H9 (cell line): ENCODE measurements around the gene STARD3. TPM values are rescaled to one million over a fixed set of nuclear protein-coding genes. Genes with fewer than 3 reads are reported as not detected.
A peak's percentile ranks its signal among the peaks of the same experiment; 100 is the strongest.

Experiments
- DNase-seq: peaks from one replicate; pipeline ENCODE4 v3.0.0-alpha.2; 2017
- H2AFZ ChIP-seq: one replicate; pipeline ENCODE4 v1.6.1; 2013; ENCODE audit warnings: mild to moderate bottlenecking, low read length, control low read depth, moderate library complexity
- H2AK5ac ChIP-seq: 2 replicates; pipeline ENCODE4 v1.6.1; 2013; ENCODE audit warnings: low read length, control low read depth, mixed read lengths; ENCODE audit not compliant: insufficient read length
- H2BK120ac ChIP-seq: one replicate; pipeline ENCODE4 v1.6.1; 2013; ENCODE audit warnings: low read depth, mild to moderate bottlenecking, low read length, control low read depth, inconsistent platforms; ENCODE audit not compliant: poor library complexity, severe bottlenecking
- H2BK12ac ChIP-seq: 2 replicates; pipeline ENCODE4 v1.6.1; 2013; ENCODE audit warnings: low read length, control low read depth, mixed read lengths, low read depth; ENCODE audit not compliant: insufficient read length
- H2BK15ac ChIP-seq: 2 replicates; pipeline ENCODE4 v1.6.1; 2013; ENCODE audit warnings: low read depth, low read length, control low read depth
- H2BK20ac ChIP-seq: one replicate; pipeline ENCODE4 v1.6.1; 2013; ENCODE audit warnings: low read depth, mild to moderate bottlenecking, low read length, control low read depth, inconsistent platforms; ENCODE audit not compliant: poor library complexity, severe bottlenecking
- H2BK5ac ChIP-seq: 2 replicates; pipeline ENCODE4 v1.6.1; 2013; ENCODE audit warnings: low read length, control low read depth, mixed read lengths; ENCODE audit not compliant: insufficient read length
- H3K14ac ChIP-seq: 2 replicates; pipeline ENCODE4 v1.6.1; 2013; ENCODE audit warnings: low read length, control low read depth; ENCODE audit not compliant: insufficient read depth
- H3K18ac ChIP-seq: 2 replicates; pipeline ENCODE4 v1.6.1; 2013; ENCODE audit warnings: low read depth, mild to moderate bottlenecking, mixed read lengths, low read length, control low read depth; ENCODE audit not compliant: insufficient read length
- H3K23ac ChIP-seq: 2 replicates; pipeline ENCODE4 v1.6.1; 2013; ENCODE audit warnings: low read length, control low read depth, mixed read lengths, low read depth; ENCODE audit not compliant: insufficient read length
- H3K23me2 ChIP-seq: 2 replicates; pipeline ENCODE4 v1.6.1; 2013; ENCODE audit warnings: low read depth, mild to moderate bottlenecking, mixed read lengths, low read length, control low read depth; ENCODE audit not compliant: insufficient read length, poor library complexity, severe bottlenecking
- H3K27ac ChIP-seq: 2 replicates; pipeline ENCODE4 v1.5.1; 2013; ENCODE audit warnings: low read length, control low read depth, mixed read lengths, low read depth; ENCODE audit not compliant: insufficient read length
- H3K27me3 ChIP-seq: 2 replicates; pipeline ENCODE4 v1.6.1; 2013; ENCODE audit warnings: low read length, control low read depth, inconsistent platforms; ENCODE audit not compliant: insufficient read depth
- H3K4ac ChIP-seq: 2 replicates; pipeline ENCODE4 v1.6.1; 2013; ENCODE audit warnings: low read depth, mild to moderate bottlenecking, control low read depth, inconsistent platforms, low read length, moderate library complexity
- H3K4me1 ChIP-seq: 2 replicates; pipeline ENCODE4 v1.6.1; 2013; ENCODE audit warnings: low read length, control low read depth, inconsistent platforms; ENCODE audit not compliant: insufficient read depth
- H3K4me2 ChIP-seq: 2 replicates; pipeline ENCODE4 v1.6.1; 2013; ENCODE audit warnings: low read length, control low read depth, mixed read lengths; ENCODE audit not compliant: insufficient read length, insufficient read depth
- H3K56ac ChIP-seq: 2 replicates; pipeline ENCODE4 v1.6.1; 2013; ENCODE audit warnings: low read depth, mild to moderate bottlenecking, mixed read lengths, low read length, control low read depth; ENCODE audit not compliant: insufficient read length
- H3K79me1 ChIP-seq: 2 replicates; pipeline ENCODE4 v1.6.1; 2013; ENCODE audit warnings: low read depth, mild to moderate bottlenecking, moderate library complexity, low read length, control low read depth, inconsistent platforms; ENCODE audit not compliant: insufficient read depth, poor library complexity, severe bottlenecking
- H3K79me2 ChIP-seq: 2 replicates; pipeline ENCODE4 v1.6.1; 2013; ENCODE audit warnings: low read length, control low read depth, inconsistent platforms; ENCODE audit not compliant: insufficient read depth
- H3K9ac ChIP-seq: 2 replicates; pipeline ENCODE4 v1.6.1; 2013; ENCODE audit warnings: low read length, control low read depth, mixed read lengths; ENCODE audit not compliant: insufficient read length; ENCODE audit errors: extremely low read depth
- H3K9me3 ChIP-seq: one replicate; pipeline ENCODE4 v1.6.1; 2013; ENCODE audit warnings: low read depth, low read length, inconsistent platforms; ENCODE audit not compliant: control insufficient read depth
- H3T11ph ChIP-seq: one replicate; pipeline ENCODE4 v1.6.1; 2013; ENCODE audit warnings: mild to moderate bottlenecking, low read length, control low read depth, inconsistent platforms
- H4K20me1 ChIP-seq: one replicate; pipeline ENCODE4 v1.6.1; 2013; ENCODE audit not compliant: control insufficient read depth, insufficient read length, insufficient read depth
- H4K5ac ChIP-seq: 2 replicates; pipeline ENCODE4 v1.6.1; 2013; ENCODE audit warnings: low read depth, mild to moderate bottlenecking, mixed read lengths, low read length, control low read depth; ENCODE audit not compliant: insufficient read length
- H4K8ac ChIP-seq: replicated peaks from 2 replicates; pipeline ENCODE4 v1.6.1; 2013; ENCODE audit warnings: low read length, control low read depth, mixed read lengths, low read depth; ENCODE audit not compliant: insufficient read length
- H4K91ac ChIP-seq: 2 replicates; pipeline ENCODE4 v1.6.1; 2013; ENCODE audit warnings: low read depth, mild to moderate bottlenecking, moderate library complexity, mixed read lengths, low read length, control low read depth; ENCODE audit not compliant: insufficient read length
- H3K27ac Mint-ChIP-seq, 3 experiments: 2 replicates in 2 of 3; 3 replicates in 1 of 3; pipeline ENCODE4 v1.8.0; 2020 to 2021; ENCODE audit warnings: mixed read lengths in 3 of 3, mild to moderate bottlenecking in 1 of 3, moderate library complexity in 1 of 3
- H3K27me3 Mint-ChIP-seq: 2 replicates; pipeline ENCODE4 v1.8.0; 2021; ENCODE audit warnings: low read depth, mild to moderate bottlenecking, moderate library complexity, mixed read lengths
- H3K36me3 Mint-ChIP-seq, 3 experiments: 2 replicates in 2 of 3; 3 replicates in 1 of 3; pipeline ENCODE4 v1.8.0; 2020 to 2021; ENCODE audit warnings: low read depth in 3 of 3, mixed read lengths in 3 of 3; ENCODE audit not compliant: insufficient read depth in 1 of 3
- H3K4me1 Mint-ChIP-seq, 2 experiments: 2 replicates each; pipeline ENCODE4 v1.8.0; 2020; ENCODE audit warnings: mixed read lengths in 2 of 2
- H3K4me3 Mint-ChIP-seq, 2 experiments: 2 replicates in 1 of 2; 3 replicates in 1 of 2; pipeline ENCODE4 v1.8.0; 2020 to 2021; ENCODE audit warnings: mild to moderate bottlenecking in 2 of 2, mixed read lengths in 2 of 2, moderate library complexity in 1 of 2
- H3K9me3 Mint-ChIP-seq, 2 experiments: 2 replicates in 1 of 2; 3 replicates in 1 of 2; pipeline ENCODE4 v1.8.0; 2020; ENCODE audit warnings: mild to moderate bottlenecking in 2 of 2, mixed read lengths in 2 of 2, moderate library complexity in 1 of 2
- CTCF ChIP-seq: fragments of 200-600 bp; sonication (generic); conservative IDR thresholded peaks from 3 replicates; pipeline ENCODE4 v1.8.0; 2021; ENCODE audit warnings: antibody characterized with exemption, mild to moderate bottlenecking
- WGBS: extraction: QIAGEN DNeasy Blood & Tissue Kit; methylation state at CpG from one replicate; pipeline ENCODE4 v1.1.7; 2013; ENCODE audit warnings: missing lambda C conversion rate, low lambda C conversion rate, mixed read lengths; ENCODE audit not compliant: insufficient read length; ENCODE audit errors: extremely low coverage; 5-methylcytosine and 5-hydroxymethylcytosine counted together
- total RNA-seq: library from RNA; stranded (reverse); gene quantifications from 2 replicates; pipeline ENCODE4 v1.2.1, GENCODE V29; 2021

Gene STARD3
- total RNA-seq, 1 experiment from 2014 or later = 51.3 TPM

GRCh38 chr17:39695089-39695474 is 58.1 kb downstream of the STARD3 start:
- Histone ChIP-seq H4K20me1 (no peaks in the 10 kb centered on the region), H3K79me2 (peaks cover 2% of the 10 kb centered on the region; the same call in 1 of the 2 replicates), H3K4me2 (no peak overlapping the region), H3K9me3 (no peaks in the 10 kb centered on the region), H3K14ac (no peak overlapping the region), H3K27me3 (no peaks in the 10 kb centered on the region), H3K23me2 (no peaks in the 10 kb centered on the region), H2BK15ac (no peak overlapping the region), H3K9ac (no peak overlapping the region), H3K23ac (no peak overlapping the region), H3K18ac (no peak overlapping the region), H4K8ac (no peak overlapping the region), H4K91ac (no peak overlapping the region), H3K79me1 (no peaks in the 10 kb centered on the region), H3K56ac (no peak overlapping the region), H4K5ac (no peak overlapping the region), H3T11ph (no peak overlapping the region), H2BK120ac (no peak overlapping the region), H2BK5ac (no peak overlapping the region), H2AFZ (no peak overlapping the region), H3K27ac (no peak overlapping the region), H2BK12ac (no peak overlapping the region), H3K4ac (no peak overlapping the region), H3K4me1 (peaks cover 21% of the 10 kb centered on the region; the same call in 1 of the 2 replicates), H2BK20ac (no peak overlapping the region), H2AK5ac (no peak overlapping the region)
- WGBS = no CpG with 5 or more reads among the region's 2 CpGs
- Mint-ChIP-seq H3K36me3 (peaks cover 2 to 4% (median 3%) of the 10 kb centered on the region in 3 experiments; a peak in 4 of 7 replicates), H3K27me3 (no peaks in the 10 kb centered on the region; the same call in 1 of the 2 replicates), H3K4me1 (peaks cover 51 to 54% of the 10 kb centered on the region in 2 experiments), H3K4me3 (no peak overlapping the region; a peak in 1 of 5 replicates), H3K9me3 (no peaks in the 10 kb centered on the region), H3K27ac (peak overlapping the region; percentile 57 to 97 (median 96); a peak in 6 of 7 replicates)
- DNase-seq = no peak
- TF ChIP-seq CTCF = no peak
